Measurements from ENCODE around the gene ZBTB3. TPM values are rescaled to one million over a fixed set of nuclear protein-coding genes. Genes with fewer than 3 reads are reported as not detected.

ZBTB3 gene
- polyA plus RNA-seq, 2 of the 4 experiments (the other 2 are of a cell fraction): 2.0 to 3.1 TPM

GRCh38 chr11:62788991-62789390 lies 35.0 kb upstream of the ZBTB3 start:
- TF ChIP-seq, protein P1, sequence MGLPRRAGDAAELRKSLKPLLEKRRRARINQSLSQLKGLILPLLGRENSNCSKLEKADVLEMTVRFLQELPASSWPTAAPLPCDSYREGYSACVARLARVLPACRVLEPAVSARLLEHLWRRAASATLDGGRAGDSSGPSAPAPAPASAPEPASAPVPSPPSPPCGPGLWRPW (IDR thresholded peaks at IDR 0.05): no peak
- TF ChIP-seq GATA3 (IDR thresholded peaks at IDR 0.05; ENCODE audit: borderline replicate concordance): 0 out of 2 replicates have a peak, but pooled peaks have one; percentile 7
- ATAC-seq (no peak), DNase-seq (ENCODE audit: low read depth in 1 of 2, low spot score in 1 of 2) (peak in 1 of 2 experiments; percentile 27), FAIRE-seq (no peak)
- no peaks in the 10 kb centered on the region for H3K9me3 ChIP-seq
- peaks cover 37% of the 10 kb centered on the region for H3K4me1 ChIP-seq
- ChIA-PET CTCF (interaction anchor here (0.6 to 8.3 kb wide), 10 partner anchors 13 to 394 kb away, joined by 3 to 211 read pairs (median 3); partner anchors contain the start of genes C11orf98, CSKMT and TAF6L), POLR2A (interaction anchor here (1.4 to 3.6 kb wide), 3 partner anchors 17 to 197 kb away, joined by 4 to 59 read pairs (median 8); partner anchors contain the start of genes TUT1 and WDR74)
- no peak overlapping the region for H3K27ac ChIP-seq
- no peak overlapping the region for H3K4me3 ChIP-seq
- H3K4me2 ChIP-seq: peak overlapping the region; percentile 60
- WGBS (ENCODE audit: missing lambda C conversion rate): 77% methylated on average over 5 of the region's 5 CpGs

DNA sequence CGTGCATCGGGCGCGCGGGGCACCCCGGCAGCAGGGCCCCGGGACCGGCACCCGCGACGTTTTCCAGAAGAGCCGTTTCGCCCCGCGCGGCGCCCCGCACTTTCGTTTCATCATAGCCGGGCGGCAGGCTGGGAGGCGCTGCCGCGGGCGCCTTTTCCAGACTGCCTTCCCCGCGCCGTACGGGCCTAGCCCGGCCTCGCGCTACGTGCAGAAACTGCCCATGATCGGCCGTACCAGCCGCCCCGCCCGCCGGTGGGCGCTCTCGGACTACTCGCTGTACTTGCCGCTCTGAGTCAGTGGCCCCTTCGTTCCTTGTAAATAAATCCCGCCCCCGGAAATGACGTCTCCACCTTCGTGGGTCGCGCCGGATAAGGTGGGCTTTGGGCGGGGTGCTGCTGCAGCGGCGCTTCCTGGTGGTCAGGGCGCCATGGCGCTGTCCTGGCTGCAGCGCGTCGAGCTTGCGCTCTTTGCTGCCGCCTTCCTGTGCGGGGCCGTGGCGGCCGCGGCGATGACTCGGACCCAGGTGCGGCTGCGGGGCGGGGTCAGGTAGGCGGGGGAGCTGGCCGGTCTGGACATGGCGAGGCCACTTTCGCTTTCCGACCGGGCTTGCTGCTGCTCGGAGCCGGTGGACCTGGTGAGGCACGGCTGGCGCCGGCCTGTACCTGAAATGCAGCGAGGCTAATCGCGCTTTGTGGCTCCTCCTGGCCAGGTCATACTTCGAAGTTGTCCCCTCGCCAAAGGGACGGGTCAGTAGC lies 33.2 kb upstream of the ZBTB3 start, which contains the start of gene TMEM179B:
Gene TMEM179B (plus strand): TSS at position 398 of the 755 bp plus-strand sequence. CDS start 30 bp downstream, at position 428.
- WGBS (ENCODE audit: missing lambda C conversion rate): 2% methylated on average over 39 of the region's 88 CpGs
- no peaks in the 10 kb centered on the region for H3K9me3 ChIP-seq
- H3K4me2 ChIP-seq: peak within 1 kb of the TSS; percentile 77
- FAIRE-seq (no peak), ATAC-seq (peak; percentile 77 to 79), DNase-seq (ENCODE audit: low read depth in 1 of 2, low spot score in 1 of 2) (peak; percentile 93 to 98)
- peak within 1 kb of the TSS; percentile 89 to 96 for H3K27ac ChIP-seq
- peak within 1 kb of the TSS; percentile 78 for H3K4me3 ChIP-seq
- H3K4me1 ChIP-seq: peaks cover 33% of the 10 kb centered on the region
- CTCF ChIA-PET: interaction anchor here (0.5 to 8.3 kb wide), 50 partner anchors 9 to 1531 kb away, joined by 3 to 211 read pairs (median 4); partner anchors contain the start of genes C11orf98, CSKMT, HNRNPUL2 and NXF1
- POLR2A ChIA-PET: interaction anchor here (0.6 to 3.6 kb wide), 17 partner anchors 12 to 196 kb away, joined by 3 to 59 read pairs (median 8); partner anchors contain the start of genes C11orf98, CSKMT, HNRNPUL2 and NXF1
- no peak for TF ChIP-seq FOSL2 (IDR thresholded peaks at IDR 0.05)
- peak; percentile 89 for TF ChIP-seq FOSL2 (CRISPR knock-in tag; IDR thresholded peaks at IDR 0.05)
- no peak for TF ChIP-seq HOXB5 (CRISPR knock-in tag; IDR thresholded peaks at IDR 0.05)
- TF ChIP-seq BCL3 (IDR thresholded peaks at IDR 0.05): peak; percentile 85
- TF ChIP-seq KDM5A (IDR thresholded peaks at IDR 0.05): peak; percentile 70
- TF ChIP-seq ZFP36 (IDR thresholded peaks at IDR 0.05; ENCODE audit: borderline replicate concordance, partially characterized antibody): no peak
- TF ChIP-seq CTCF (IDR thresholded peaks at IDR 0.05): no peak; the same call in 2 of the 3 replicates
- TF ChIP-seq RCOR1 (IDR thresholded peaks at IDR 0.05; ENCODE audit: low read depth, low read length): no peak; the same call in 1 of the 2 replicates
- no peak for TF ChIP-seq ZNF302 (CRISPR knock-in tag; IDR thresholded peaks at IDR 0.05)
- no peak for TF ChIP-seq EHF (CRISPR knock-in tag; IDR thresholded peaks at IDR 0.05)
- TF ChIP-seq RARB (CRISPR knock-in tag; IDR thresholded peaks at IDR 0.05): no peak
- TF ChIP-seq KDM1A (IDR thresholded peaks at IDR 0.05; ENCODE audit: low read depth): no peak
- no peak for TF ChIP-seq BHLHE40 (IDR thresholded peaks at IDR 0.05; ENCODE audit: low read depth, low read length)
- peak; percentile 85 for TF ChIP-seq TP53 (CRISPR knock-in tag; IDR thresholded peaks at IDR 0.05)
- no peak for TF ChIP-seq NR3C1 (IDR thresholded peaks at IDR 0.05)
- peak; percentile 93 to 99 for TF ChIP-seq JUN (IDR thresholded peaks at IDR 0.05)
- peak; percentile 97 for TF ChIP-seq POLR2A (IDR thresholded peaks at IDR 0.05; ENCODE audit: low read length)
- TF ChIP-seq NFE2L2 (conservative IDR thresholded peaks at IDR 0.05; ENCODE audit: low read length): no peak
- TF ChIP-seq MAZ (IDR thresholded peaks at IDR 0.05; ENCODE audit: borderline replicate concordance, low read depth, low read length): no peak
- TF ChIP-seq, protein P2, sequence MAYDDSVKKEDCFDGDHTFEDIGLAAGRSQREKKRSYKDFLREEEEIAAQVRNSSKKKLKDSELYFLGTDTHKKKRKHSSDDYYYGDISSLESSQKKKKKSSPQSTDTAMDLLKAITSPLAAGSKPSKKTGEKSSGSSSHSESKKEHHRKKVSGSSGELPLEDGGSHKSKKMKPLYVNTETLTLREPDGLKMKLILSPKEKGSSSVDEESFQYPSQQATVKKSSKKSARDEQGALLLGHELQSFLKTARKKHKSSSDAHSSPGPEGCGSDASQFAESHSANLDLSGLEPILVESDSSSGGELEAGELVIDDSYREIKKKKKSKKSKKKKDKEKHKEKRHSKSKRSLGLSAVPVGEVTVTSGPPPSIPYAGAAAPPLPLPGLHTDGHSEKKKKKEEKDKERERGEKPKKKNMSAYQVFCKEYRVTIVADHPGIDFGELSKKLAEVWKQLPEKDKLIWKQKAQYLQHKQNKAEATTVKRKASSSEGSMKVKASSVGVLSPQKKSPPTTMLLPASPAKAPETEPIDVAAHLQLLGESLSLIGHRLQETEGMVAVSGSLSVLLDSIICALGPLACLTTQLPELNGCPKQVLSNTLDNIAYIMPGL (CRISPR knock-in tag; IDR thresholded peaks at IDR 0.05; ENCODE audit: borderline replicate concordance): peak; percentile 27; the same call in 1 of the 2 replicates
- no peak; a peak in 1 of 4 replicates for TF ChIP-seq CEBPB (IDR thresholded peaks at IDR 0.05)
- no peak; the same call in 1 of the 2 replicates for TF ChIP-seq REST (IDR thresholded peaks at IDR 0.05)
- TF ChIP-seq ESRRA (IDR thresholded peaks at IDR 0.05; ENCODE audit: borderline replicate concordance, low read length): no peak
- TF ChIP-seq ELK1 (IDR thresholded peaks at IDR 0.05; ENCODE audit: low read depth, low read length): no peak
